HL-60/S4 (cell line): ENCODE data around the gene HLA-DQB1.
"Not testable (repeated sequence)": the region's sequence is repeated elsewhere in the genome, so short reads cannot be mapped to it uniquely, and the experiment has no call there.

Experiments
- in situ Hi-C: fragments of 300-500 bp; cut with MboI; formaldehyde crosslinking; loops from 2 replicates; pipeline ENCODE4 v1.14.3; 2022; ENCODE audit warnings: low sequenced_read_pairs

Gene HLA-DQB1

DNA sequence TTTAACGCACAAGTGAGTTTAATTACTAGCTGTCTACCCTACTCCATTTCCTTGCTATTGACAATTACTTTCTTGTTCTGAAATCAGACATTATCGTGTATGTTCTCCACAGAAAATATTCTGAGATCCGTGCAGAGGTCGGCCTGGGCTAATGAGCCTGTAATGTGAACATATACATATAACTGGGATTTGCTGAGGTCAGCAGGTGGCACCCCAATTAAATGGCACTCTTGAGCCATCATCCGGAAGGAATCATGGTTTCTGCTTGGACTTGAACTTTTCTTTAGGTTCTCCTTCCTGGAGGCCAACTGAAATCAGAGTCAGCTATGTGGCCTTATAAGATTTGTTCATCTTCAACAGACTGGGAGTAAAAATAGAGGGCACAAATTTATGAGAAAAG, 3.6 kb downstream of the HLA-DQB1 start:
- in situ Hi-C loops: loop anchor here (5.0 kb wide), 1 partner anchor 99 kb away; the partner anchor contains the start of gene HLA-DQB2

DNA sequence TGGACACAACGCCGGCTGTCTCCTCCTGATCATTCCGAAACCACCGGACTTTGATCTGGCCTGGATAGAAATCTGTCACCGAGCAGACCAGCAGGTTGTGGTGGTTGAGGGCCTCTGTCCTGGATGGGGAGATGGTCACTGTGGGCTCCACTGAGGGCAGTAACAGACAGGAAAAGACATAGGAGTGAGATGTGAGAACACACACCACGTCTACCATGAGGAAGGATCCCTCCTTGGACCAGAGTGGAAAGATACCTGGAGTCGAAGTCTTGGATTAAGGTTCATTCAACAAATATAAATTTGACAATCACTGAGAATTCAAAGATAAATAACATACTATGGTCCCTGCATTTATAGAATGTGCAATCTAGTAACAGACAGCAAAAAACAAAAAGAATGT, 4.4 kb downstream of the HLA-DQB1 start:
- in situ Hi-C loops: loop anchor here (5.0 kb wide), 1 partner anchor 100 kb away; the partner anchor contains the start of gene HLA-DQB2

DNA sequence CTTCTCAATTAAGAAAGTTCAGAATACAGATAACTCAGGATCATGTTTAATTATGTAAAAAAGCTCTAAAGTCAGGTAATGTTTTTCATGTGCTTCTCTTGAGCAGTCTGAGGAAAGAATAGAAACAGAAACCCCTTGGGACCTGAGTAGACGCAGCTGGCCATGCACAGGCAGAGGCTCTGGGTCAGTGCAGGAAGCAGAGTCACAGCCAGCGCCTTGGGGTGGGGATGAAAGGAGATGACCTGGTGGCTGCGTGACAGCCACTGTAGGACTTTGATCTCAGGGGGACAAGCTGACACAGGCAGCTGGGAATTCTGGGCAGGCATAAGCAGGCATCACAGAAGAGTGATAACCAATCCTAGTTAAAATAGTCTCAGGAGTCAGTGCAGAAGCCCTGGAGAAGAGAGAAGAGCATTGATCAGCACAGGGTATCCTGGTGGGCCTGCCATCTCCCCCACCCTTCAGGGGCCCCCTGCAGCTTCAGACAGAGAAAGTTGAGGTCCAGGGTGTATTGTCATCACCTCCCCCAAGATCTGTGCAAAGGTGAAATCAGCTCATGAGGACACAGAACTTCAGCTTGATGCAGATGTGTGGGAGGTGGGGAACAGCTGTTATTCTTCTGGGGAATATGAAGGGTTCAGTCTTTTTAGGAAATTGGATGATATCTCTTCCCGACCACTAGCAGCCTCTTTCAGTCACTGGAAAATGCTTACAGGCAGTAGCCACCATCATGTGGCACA, 6.4 kb downstream of the HLA-DQB1 start:
- in situ Hi-C loops: loop anchor here (5.0 kb wide), 1 partner anchor 102 kb away; the partner anchor contains the start of gene HLA-DQB2

DNA sequence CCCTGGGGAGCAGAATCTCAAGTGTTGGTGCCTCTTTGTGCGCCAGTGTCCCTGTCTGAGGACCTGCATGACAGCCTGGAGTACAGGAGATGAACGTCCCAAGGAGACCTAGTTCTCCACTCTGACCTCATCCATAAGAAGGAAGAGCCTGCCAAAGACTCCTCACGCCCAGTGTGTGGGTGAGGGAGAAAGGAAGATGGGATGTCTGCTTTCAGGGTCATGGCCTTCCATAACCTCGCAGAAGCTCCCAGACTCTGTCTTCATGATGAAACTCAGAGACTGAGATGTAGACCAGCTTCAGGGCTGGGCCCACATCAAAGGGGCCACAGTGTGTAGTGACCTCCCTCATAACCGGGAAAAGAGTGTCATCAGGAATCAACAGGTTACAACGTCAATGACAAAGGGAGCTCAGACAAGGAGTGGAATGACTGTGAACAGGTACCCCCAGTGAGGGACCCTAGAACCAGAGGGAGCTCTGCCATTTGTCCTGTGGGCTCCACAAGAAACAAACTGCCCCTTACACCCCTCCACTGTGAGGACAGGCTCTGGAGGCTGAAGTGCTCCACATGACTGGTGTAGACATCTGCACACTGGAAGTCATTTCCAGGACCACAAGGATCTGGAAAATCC, 8.1 kb downstream of the HLA-DQB1 start:
- in situ Hi-C loops: no loop called here

DNA sequence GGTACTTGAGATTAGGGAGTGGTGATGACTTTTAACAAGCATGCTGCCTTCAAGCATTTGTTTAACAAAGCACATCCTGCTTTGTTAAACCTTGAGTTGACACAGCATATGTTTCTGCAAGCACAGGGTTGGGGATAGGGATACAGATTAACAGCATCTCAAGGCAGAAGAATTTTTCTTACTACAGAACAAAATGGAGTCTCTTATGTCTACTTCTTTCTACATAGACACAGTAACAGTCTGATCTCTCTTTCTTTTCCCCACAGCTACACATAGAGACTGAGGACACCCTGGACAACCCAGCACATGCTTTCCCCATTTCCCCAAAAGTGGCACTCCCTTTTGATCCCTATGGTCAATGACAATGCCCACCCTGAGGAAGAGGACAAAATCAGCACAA, 8.6 kb downstream of the HLA-DQB1 start:
- in situ Hi-C loops: not testable (repeated sequence)

DNA sequence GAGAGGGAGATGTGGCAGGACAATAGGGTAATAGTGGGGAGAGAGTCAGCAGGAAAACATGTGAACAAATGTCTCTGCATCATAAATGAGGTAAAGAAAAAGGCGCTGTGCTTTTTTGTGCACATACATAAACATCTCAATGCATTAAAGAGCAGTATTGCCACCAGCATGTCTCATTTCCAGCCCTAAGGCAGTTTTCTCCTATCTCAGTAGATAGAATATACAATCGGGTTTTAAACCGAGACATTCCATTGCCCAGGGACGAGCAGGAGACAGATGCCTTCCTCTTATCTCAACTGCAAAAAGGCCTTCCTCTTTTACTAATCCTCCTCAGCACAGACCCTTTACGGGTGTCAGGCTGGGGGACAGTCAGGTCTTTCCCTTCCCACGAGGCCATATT, 9.1 kb downstream of the HLA-DQB1 start:
- in situ Hi-C loops: not testable (repeated sequence)

DNA sequence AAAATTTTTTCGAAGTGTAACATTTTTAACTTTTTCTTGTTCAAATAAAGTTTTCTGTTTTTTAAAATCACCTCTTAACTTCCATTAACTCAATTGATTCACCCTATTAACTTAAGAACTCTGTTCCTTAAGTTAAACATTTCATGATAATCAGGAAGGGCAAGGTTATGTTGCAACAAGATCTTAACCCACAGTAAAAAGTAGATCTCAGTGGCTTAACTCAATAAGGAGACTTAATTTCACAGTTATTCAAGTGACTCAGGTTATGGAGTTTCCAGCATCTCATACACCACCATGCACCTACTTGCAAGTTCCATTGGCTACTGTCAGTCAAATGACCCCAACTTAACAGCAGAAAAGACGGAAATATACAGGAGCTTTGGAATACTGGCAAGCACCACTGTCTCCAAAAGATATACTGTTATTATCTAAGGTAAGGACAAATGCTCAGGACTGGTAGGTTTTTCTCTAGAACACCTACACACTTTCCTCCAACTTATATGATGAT, 11.2 kb downstream of the HLA-DQB1 start:
- in situ Hi-C loops: no loop called here

DNA sequence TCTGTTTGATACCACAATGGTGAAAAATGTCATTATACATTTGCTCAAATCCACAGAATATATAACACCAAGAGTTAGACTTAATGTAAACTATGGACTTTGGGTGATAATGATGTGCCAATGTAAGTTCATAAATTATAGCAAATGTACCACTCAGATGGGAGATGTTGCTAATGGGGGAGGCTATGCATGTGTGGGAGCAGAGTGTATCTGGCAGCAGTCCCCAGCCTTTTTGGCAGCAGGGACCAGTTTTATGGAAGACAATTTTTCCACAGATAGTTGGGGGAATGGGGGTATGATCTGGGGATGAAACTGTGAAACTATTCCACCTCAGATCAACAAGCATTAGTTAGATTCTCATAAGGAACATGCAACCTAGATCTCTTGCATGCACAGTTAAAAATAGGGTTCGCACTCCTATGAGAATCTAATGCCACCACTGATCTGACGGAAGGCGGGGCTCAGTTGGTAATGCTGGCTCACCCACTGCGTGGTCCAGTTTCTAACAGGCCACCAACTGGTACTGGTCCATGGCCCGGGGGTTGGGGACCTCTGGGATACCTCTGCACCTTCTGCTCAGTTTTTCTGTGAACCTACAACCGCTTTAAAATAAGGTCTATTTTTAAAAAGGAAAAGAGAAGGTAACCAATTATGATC, 21.3 kb downstream of the HLA-DQB1 start:
- in situ Hi-C loops: no loop called here

DNA sequence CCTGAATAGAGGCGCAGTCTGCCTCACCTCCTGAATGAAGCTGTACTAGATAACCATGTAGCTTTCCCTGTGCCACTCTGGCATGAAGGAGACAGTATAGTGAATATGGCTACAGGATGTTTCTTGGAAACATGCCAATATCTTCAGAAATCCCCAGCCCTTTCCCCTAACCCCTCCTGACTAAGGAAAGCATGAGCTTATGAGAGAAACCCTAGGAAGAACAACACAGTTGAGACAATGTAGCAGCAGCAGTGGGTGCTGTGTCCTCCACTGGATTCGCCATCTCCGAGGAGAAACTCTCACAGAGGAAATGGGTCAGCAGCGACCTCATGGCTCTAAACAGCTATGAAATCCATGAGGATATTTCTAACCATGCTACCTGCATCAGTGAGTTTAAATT, 22.6 kb downstream of the HLA-DQB1 start:
- in situ Hi-C loops: no loop called here

DNA sequence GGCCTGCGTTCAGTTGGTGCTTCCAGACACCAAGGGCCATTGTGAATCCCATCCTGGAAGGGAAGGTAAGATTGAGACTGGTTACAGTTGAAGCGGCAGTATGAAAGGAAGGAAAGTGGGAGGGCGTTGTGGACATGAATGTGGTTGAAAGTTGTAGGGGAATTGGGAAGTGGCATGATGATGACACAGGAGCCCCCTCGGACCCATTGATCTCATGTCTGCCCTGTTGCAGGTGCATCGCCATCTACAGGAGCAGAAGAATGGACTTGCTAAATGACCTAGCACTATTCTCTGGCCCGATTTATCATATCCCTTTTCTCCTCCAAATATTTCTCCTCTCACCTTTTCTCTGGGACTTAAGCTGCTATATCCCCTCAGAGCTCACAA, 23.7 kb downstream of the HLA-DQB1 start:
- in situ Hi-C loops: no loop called here

DNA sequence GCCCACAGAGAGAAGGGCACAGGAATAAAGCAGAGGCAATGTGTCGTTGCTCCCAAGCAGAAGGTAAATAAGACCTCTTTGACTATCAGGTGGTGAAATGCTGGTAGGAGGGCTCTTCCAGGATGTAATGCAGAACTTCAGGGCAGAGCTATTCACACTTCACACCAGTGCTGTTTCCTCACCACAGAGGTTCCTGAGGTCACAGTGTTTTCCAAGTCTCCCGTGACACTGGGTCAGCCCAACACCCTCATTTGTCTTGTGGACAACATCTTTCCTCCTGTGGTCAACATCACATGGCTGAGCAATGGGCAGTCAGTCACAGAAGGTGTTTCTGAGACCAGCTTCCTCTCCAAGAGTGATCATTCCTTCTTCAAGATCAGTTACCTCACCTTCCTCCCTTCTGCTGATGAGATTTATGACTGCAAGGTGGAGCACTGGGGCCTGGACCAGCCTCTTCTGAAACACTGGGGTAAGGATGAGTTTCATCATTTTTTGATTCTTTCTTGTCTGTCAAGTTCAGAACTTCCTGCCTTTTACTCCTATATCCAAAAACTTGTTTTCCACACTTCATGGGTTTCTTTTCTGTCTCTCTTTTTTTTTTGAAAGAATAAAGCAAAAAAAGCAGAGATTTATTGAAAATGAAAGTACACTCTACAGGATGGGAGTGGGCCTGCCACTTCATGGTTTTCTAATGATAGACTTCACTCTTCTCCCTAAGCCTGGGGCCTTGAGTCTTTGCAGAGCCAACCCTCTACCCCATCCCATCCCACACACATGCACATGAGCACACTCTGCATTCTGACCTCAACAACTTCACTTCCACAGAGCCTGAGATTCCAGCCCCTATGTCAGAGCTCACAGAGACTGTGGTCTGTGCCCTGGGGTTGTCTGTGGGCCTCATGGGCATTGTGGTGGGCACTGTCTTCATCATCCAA, 24.4 kb downstream of the HLA-DQB1 start:
- in situ Hi-C loops: not testable (repeated sequence)

DNA sequence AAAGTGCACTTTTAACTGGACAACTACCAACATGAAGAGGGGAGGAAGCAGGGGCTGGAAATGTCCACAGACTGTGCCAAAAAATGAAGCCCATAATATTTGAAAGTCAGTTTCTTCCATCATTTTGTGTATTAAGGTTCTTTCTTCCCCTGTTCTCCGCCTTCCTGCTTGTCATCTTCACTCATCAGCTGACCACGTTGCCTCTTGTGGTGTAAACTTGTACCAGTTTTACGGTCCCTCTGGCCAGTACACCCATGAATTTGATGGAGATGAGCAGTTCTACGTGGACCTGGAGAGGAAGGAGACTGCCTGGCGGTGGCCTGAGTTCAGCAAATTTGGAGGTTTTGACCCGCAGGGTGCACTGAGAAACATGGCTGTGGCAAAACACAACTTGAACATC, 25.3 kb downstream of the HLA-DQB1 start:
- in situ Hi-C loops: no loop called here

DNA sequence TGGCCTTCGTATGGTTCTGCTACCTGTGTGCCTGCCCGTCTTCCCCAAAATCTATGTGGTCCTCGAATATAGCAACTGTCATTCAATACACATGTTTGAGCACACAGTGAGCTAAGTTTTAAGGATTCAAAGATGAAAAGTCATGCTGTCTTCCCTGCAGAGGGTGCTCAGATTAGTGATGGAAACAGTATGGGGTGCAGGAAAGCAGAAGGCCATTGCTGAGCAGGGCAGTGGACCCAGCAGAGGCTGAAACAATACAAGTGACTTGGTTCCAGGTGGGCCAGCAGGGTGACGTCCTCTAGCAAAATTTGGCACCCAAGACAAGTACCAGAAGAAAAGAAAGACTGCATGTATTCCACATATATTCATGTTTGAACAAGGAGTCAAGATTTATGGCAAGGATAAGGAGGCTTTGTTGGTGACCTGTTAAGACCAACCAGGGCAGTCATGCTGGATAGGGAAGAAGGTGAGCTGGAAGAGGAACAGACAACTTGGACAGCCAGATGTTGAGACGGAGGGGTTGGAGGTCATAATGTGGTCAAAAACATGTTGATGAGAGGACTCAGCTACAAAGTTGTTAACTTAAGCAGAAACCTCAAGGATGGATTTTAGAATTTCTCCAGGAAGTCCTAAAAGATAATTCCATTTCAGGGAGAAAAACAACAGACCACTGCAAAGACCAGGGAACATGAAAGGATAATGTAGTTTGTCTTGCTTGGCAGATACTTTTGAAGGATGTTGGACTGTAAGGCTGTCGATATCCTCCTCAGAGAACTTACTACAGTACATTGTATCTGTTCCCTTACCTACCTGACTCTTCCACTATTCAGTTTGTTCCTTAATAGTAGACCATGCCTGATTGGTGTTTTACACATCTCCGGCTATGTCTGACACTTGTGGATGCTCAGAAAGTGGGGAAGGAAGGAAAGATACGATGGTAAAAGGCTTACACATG, 26.7 kb downstream of the HLA-DQB1 start:
- in situ Hi-C loops: no loop called here

DNA sequence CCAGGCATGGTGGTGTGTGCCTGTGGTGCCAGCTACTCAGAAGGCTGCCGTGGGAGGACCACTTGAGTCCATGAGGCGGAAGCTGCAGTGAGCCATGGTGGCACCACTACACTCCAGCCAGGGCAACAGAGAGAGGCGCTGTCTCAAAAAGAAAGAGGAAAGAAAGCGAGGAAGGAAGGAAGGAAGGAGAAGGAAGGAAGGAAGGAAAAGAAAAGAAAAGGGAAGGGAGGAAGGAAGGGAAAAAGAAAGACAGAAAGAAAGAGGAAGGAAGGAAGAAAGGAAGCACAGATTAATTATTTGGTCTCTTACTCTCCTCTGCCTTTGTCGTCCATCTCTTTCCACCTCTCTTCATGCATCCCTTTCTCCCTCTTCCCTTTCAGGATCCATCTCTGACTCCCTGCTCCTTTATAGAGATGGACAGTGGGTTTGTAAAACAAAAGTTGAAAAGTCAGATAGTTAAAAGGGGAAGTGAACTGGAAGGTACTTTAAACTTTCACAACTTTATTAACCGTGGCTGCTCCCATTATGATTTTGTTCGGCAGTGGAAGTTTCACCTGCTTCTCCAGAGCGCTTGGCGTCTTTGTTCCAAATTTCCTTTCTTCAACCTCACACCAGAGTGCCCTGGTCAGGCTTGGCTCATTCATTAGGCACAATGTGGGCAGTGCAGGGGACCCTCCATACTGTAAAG, 27.8 kb downstream of the HLA-DQB1 start:
- in situ Hi-C loops: no loop called here

DNA sequence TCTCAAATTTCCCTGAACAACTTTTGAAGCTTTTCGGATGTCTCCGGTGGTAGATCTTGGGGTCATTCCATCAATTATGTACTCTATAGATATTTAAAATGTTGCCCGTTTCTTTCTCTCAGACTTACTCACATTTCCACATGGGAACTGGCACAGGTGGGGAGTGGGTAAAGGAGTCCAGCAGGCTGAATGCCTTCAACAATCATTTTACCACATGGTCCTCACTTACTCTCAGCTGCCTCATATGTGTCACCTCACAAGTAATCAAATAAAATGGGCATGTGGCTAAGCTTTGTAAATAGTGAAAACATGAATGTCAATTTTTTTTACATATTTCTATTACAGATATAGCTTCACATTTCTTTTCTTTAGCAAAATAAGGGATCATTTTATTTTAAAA, 28.6 kb downstream of the HLA-DQB1 start:
- in situ Hi-C loops: no loop called here

DNA sequence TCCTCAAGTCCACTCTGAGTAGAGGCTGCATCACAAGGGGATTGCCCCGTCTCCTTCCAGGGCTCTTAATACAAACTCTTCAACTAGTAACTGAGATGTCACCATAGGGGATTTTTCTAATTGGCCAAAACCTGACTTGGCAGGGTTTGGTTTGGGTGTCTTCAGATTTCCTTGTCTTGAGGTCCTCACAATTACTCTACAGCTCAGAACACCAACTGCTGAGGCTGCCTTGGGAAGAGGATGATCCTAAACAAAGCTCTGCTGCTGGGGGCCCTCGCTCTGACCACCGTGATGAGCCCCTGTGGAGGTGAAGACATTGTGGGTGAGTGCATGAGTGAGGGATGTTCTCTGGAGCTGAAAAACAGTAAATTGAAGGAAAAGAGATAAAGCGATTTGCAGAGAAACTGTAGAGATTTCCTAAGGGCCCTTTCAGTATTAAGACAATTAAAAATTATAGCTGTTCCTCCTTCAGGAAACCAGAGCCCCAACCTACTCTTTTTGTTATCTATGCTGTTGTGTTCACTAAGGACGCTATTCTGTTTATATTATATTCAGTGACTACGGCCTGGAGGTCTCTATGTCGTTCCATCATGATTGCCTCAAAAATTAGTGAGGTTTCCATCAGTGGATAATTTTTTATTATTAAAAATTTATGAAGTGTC, 29.1 kb downstream of the HLA-DQB1 start, which contains the start of gene HLA-DQA1:
TSS of gene HLA-DQA1 (plus strand) at position 188 of the 662 bp plus-strand sequence. CDS start at position 241, 53 bp downstream.
- in situ Hi-C loops: no loop called here

DNA sequence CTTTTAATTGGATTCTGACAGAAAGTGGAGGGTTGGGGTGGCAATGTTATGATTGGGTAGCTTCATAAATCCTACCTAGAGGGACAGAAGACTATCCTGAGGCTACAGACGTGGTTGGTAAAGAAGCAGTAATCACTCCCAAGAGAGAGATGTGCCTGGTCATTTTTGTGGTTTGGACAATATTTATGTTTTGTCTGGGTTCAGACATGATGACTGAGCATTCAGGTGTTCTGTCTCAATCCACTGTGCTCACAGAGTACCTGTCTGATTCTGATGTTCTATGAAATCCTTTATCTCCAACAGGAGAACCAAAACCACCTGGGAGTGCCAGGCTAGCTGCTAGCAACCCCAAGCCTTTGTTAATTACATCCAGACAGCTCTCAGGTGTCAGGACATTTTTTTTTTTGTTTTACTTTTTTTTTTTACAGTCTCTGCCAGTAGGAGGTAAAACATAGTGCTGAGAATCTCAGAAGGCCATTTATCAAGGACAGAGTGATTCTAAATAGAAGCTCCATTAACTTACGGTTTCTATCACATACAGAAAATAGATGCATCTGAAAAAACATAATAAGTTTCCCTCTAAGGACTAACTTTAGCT, 30.8 kb downstream of the HLA-DQB1 start:
- in situ Hi-C loops: no loop called here

DNA sequence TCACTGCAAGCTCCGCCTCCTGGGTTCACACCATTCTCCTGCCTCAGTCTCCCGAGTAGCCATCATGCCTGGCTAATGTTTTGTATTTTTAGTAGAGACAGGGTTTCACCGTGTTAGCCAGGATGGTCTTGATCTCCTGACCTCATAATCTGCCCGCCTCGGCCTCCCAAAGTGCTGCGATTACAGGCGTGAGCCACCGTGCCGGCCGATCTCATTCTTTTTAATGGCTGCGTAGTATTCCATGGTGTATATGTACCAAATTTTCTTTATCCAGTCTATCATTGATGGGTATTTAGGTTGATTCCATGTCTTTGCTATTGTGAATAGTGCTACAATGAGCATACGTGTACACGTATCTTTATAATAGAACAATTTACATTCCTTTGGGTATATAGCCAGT, 36.7 kb downstream of the HLA-DQB1 start:
- in situ Hi-C loops: not testable (repeated sequence)
